Measurements from ENCODE around the gene LFNG. TPM values are rescaled to one million over a fixed set of nuclear protein-coding genes. Genes with fewer than 3 reads are reported as not detected.

LFNG gene
- total and polyA plus RNA-seq, 2 of the 13 experiments (the other 11 are each of a cell fraction or from before 2014, with no cell fraction given), result 0.44 to 1.5 TPM

GRCh38 chr7:2510909-2511768, 8.4 kb upstream of the LFNG start (continued):
- TF ChIP-seq, protein P1, sequence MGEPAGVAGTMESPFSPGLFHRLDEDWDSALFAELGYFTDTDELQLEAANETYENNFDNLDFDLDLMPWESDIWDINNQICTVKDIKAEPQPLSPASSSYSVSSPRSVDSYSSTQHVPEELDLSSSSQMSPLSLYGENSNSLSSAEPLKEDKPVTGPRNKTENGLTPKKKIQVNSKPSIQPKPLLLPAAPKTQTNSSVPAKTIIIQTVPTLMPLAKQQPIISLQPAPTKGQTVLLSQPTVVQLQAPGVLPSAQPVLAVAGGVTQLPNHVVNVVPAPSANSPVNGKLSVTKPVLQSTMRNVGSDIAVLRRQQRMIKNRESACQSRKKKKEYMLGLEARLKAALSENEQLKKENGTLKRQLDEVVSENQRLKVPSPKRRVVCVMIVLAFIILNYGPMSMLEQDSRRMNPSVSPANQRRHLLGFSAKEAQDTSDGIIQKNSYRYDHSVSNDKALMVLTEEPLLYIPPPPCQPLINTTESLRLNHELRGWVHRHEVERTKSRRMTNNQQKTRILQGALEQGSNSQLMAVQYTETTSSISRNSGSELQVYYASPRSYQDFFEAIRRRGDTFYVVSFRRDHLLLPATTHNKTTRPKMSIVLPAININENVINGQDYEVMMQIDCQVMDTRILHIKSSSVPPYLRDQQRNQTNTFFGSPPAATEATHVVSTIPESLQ (CRISPR knock-in tag; conservative IDR thresholded peaks at IDR 0.05), result no peak
- TF ChIP-seq FOXP1 (IDR thresholded peaks at IDR 0.05) (no peak), FOXP1 (CRISPR knock-in tag; IDR thresholded peaks at IDR 0.05) (peak; percentile 39; the same call in 1 of the 2 replicates), NR2F2 (IDR thresholded peaks at IDR 0.05; ENCODE audit: borderline replicate concordance, low read depth) (peak; percentile 56; the same call in 1 of the 2 replicates), NFIB (CRISPR knock-in tag; IDR thresholded peaks at IDR 0.05; ENCODE audit: borderline replicate concordance) (no peak), TSC22D2 (CRISPR knock-in tag; IDR thresholded peaks at IDR 0.05; ENCODE audit: borderline replicate concordance) (no peak), SATB2 (CRISPR knock-in tag; IDR thresholded peaks at IDR 0.05) (no peak), SOX13 (IDR thresholded peaks at IDR 0.05) (peak; percentile 19; the same call in 1 of the 2 replicates), SOX13 (CRISPR knock-in tag; conservative IDR thresholded peaks at IDR 0.05 in 1 of 2, IDR thresholded peaks at IDR 0.05 in 1 of 2) (peak in 1 of 2 experiments; percentile 56; a peak in 2 of 4 replicates), TERF1 (CRISPR knock-in tag; IDR thresholded peaks at IDR 0.05) (no peak), DR1 (CRISPR knock-in tag; IDR thresholded peaks at IDR 0.05) (no peak), CAMTA2 (CRISPR knock-in tag; IDR thresholded peaks at IDR 0.05; ENCODE audit: borderline replicate concordance) (no peak), SYNCRIP (IDR thresholded peaks at IDR 0.05; ENCODE audit: insufficient read depth, low read depth, low read length) (no peak), ZNF713 (CRISPR knock-in tag; IDR thresholded peaks at IDR 0.05) (no peak), BATF2 (CRISPR knock-in tag; IDR thresholded peaks at IDR 0.05) (no peak), ZNF44 (CRISPR knock-in tag; IDR thresholded peaks at IDR 0.05) (no peak), CEBPZ (IDR thresholded peaks at IDR 0.05; ENCODE audit: low read length) (no peak), ZBTB7B (CRISPR knock-in tag; IDR thresholded peaks at IDR 0.05) (peak; percentile 93)
- TF ChIP-seq, protein P2, sequence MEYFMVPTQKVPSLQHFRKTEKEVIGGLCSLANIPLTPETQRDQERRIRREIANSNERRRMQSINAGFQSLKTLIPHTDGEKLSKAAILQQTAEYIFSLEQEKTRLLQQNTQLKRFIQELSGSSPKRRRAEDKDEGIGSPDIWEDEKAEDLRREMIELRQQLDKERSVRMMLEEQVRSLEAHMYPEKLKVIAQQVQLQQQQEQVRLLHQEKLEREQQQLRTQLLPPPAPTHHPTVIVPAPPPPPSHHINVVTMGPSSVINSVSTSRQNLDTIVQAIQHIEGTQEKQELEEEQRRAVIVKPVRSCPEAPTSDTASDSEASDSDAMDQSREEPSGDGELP (IDR thresholded peaks at IDR 0.05; ENCODE audit: borderline replicate concordance, low read depth), result peak; percentile 84
- TF ChIP-seq, protein P3, sequence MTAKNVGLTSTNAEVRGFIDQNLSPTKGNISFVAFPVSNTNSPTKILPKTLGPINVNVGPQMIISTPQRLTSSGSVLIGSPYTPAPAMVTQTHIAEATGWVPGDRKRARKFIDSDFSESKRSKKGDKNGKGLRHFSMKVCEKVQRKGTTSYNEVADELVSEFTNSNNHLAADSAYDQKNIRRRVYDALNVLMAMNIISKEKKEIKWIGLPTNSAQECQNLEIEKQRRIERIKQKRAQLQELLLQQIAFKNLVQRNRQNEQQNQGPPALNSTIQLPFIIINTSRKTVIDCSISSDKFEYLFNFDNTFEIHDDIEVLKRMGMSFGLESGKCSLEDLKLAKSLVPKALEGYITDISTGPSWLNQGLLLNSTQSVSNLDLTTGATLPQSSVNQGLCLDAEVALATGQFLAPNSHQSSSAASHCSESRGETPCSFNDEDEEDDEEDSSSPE (CRISPR knock-in tag; IDR thresholded peaks at IDR 0.05), result no peak

Measured in HepG2 (cell line).